ENCODE measurements around the gene LAMA4. TPM values are rescaled to one million over a fixed set of nuclear protein-coding genes. Genes with fewer than 3 reads are reported as not detected.
A peak's percentile ranks its signal among the peaks of the same experiment; 100 is the strongest.

The LAMA4 gene
- total RNA-seq, 1 donor from 2014 or later, result 44.8 TPM

- DNase-seq (ENCODE audit: extremely low spot score, unreplicated experiment), result no peak
- H3K4me3 Mint-ChIP-seq, result no peak overlapping the region
- peaks cover 46% of the 10 kb centered on the region for H3K4me1 Mint-ChIP-seq (ENCODE audit: unreplicated experiment)
- H3K36me3 Mint-ChIP-seq, result peaks cover 13% of the 10 kb centered on the region
- TF ChIP-seq, protein P1, sequence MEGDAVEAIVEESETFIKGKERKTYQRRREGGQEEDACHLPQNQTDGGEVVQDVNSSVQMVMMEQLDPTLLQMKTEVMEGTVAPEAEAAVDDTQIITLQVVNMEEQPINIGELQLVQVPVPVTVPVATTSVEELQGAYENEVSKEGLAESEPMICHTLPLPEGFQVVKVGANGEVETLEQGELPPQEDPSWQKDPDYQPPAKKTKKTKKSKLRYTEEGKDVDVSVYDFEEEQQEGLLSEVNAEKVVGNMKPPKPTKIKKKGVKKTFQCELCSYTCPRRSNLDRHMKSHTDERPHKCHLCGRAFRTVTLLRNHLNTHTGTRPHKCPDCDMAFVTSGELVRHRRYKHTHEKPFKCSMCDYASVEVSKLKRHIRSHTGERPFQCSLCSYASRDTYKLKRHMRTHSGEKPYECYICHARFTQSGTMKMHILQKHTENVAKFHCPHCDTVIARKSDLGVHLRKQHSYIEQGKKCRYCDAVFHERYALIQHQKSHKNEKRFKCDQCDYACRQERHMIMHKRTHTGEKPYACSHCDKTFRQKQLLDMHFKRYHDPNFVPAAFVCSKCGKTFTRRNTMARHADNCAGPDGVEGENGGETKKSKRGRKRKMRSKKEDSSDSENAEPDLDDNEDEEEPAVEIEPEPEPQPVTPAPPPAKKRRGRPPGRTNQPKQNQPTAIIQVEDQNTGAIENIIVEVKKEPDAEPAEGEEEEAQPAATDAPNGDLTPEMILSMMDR (conservative IDR thresholded peaks at IDR 0.05), result no peak
- H3K27me3 Mint-ChIP-seq, result peaks cover 29% of the 10 kb centered on the region
- no peak overlapping the region for H3K27ac Mint-ChIP-seq
- H3K9me3 Mint-ChIP-seq, result no peaks in the 10 kb centered on the region
Measured at GRCh38 chr6:112191509-112192020, 62.8 kb downstream of the LAMA4 start.

DNA sequence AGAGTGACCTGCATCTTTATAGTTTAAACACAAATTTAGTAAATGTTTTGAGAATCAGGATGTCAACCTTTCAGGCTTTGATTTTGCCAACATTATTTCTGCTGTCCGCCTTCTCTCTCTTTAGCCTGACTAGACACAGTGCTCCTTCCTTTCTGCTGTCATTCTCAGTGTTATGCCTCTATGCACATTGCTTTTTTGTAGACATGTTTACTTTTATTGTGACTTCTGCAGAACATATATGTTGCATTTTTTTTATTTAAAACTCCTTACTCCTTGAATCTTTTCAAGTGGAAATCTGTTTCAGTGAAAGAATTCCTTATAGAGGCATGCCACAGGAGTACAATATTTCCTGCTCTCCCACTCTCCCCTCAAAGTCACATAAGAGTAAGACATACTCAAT lies 64.2 kb downstream of the LAMA4 start:
- Mint-ChIP-seq H3K4me3 (no peak overlapping the region), H3K27ac (no peak overlapping the region), H3K9me3 (no peaks in the 10 kb centered on the region)

GRCh38 chr6:112189494-112189893 lies 64.9 kb downstream of the LAMA4 start:
- H3K27me3 Mint-ChIP-seq, result peaks cover 19% of the 10 kb centered on the region
- H3K36me3 Mint-ChIP-seq, result peaks cover 13% of the 10 kb centered on the region
- TF ChIP-seq, protein P1 (conservative IDR thresholded peaks at IDR 0.05), result no peak
- peaks cover 52% of the 10 kb centered on the region for H3K4me1 Mint-ChIP-seq (ENCODE audit: unreplicated experiment)
- H3K4me3 Mint-ChIP-seq, result peak overlapping the region; percentile 59
- no peak overlapping the region for H3K27ac Mint-ChIP-seq
- DNase-seq (ENCODE audit: extremely low spot score, unreplicated experiment), result no peak
- no peaks in the 10 kb centered on the region for H3K9me3 Mint-ChIP-seq

More for the DNA sequence above, 64.2 kb downstream of the LAMA4 start:
- TF ChIP-seq, protein P1 (conservative IDR thresholded peaks at IDR 0.05), result no peak
- H3K36me3 Mint-ChIP-seq, result peaks cover 13% of the 10 kb centered on the region
- H3K27me3 Mint-ChIP-seq, result peaks cover 21% of the 10 kb centered on the region
- peaks cover 52% of the 10 kb centered on the region for H3K4me1 Mint-ChIP-seq (ENCODE audit: unreplicated experiment)
- no peak for DNase-seq (ENCODE audit: extremely low spot score, unreplicated experiment)

- H3K4me1 Mint-ChIP-seq (ENCODE audit: unreplicated experiment), result peaks cover 52% of the 10 kb centered on the region
- TF ChIP-seq, protein P1 (conservative IDR thresholded peaks at IDR 0.05), result no peak
- H3K9me3 Mint-ChIP-seq, result no peaks in the 10 kb centered on the region
- peaks cover 19% of the 10 kb centered on the region for H3K27me3 Mint-ChIP-seq
- no peak overlapping the region for H3K27ac Mint-ChIP-seq
- no peak for DNase-seq (ENCODE audit: extremely low spot score, unreplicated experiment)
- peaks cover 13% of the 10 kb centered on the region for H3K36me3 Mint-ChIP-seq
- peak overlapping the region; percentile 59 for H3K4me3 Mint-ChIP-seq
Measured at GRCh38 chr6:112188906-112189305, 65.5 kb downstream of the LAMA4 start.

DNA sequence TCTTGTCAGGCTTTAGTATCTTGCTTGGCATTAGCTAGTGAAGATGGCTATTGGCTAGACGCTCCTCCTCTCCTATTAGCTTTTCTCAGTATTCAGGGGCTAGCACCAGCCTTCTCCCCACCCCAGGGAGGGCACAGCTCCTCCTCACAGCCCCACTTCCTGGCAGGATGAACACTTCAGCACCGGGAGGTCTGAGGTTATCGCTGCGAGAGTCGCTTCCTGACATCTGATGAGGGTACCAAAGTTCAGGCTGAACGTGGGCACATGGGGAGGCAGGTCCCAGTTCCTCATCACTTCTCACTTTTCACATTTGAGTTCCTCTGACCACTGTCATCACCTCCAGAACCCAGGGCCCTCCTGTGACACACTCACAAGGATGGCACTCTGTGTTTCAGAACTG lies 66.6 kb downstream of the LAMA4 start:
- peaks cover 15% of the 10 kb centered on the region for H3K27me3 Mint-ChIP-seq
- TF ChIP-seq, protein P1 (conservative IDR thresholded peaks at IDR 0.05), result no peak
- H3K27ac Mint-ChIP-seq, result no peak overlapping the region
- H3K9me3 Mint-ChIP-seq, result no peaks in the 10 kb centered on the region
- H3K36me3 Mint-ChIP-seq, result peaks cover 13% of the 10 kb centered on the region
- peaks cover 52% of the 10 kb centered on the region for H3K4me1 Mint-ChIP-seq (ENCODE audit: unreplicated experiment)
- H3K4me3 Mint-ChIP-seq, result no peak overlapping the region
- no peak for DNase-seq (ENCODE audit: extremely low spot score, unreplicated experiment)

DNA sequence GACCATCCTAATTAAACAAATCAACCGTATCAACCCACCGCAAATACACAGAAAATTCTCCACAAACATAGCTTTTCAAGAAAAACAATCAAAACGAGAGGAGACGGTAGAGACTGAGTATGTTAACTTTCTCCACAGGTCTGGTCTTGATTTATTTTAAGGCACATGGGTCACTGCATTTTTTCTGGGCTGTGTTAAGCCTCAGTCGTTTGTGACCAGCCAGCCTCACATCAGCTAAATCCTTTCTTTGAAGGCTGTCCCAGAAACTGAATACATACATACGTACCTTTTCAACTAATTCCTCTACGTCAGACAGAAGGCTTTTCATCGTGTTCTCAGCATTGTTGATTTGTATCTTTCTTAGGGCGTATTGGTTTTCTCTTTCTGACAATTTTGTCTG lies 69.4 kb downstream of the LAMA4 start:
- peaks cover 13% of the 10 kb centered on the region for H3K36me3 Mint-ChIP-seq

More for the DNA sequence above, 69.4 kb downstream of the LAMA4 start:
- Mint-ChIP-seq H3K27me3 (peaks cover 14% of the 10 kb centered on the region), H3K9me3 (no peaks in the 10 kb centered on the region), H3K4me3 (peak overlapping the region; percentile 0), H3K4me1 (ENCODE audit: unreplicated experiment) (peaks cover 45% of the 10 kb centered on the region), H3K27ac (no peak overlapping the region)
- DNase-seq (ENCODE audit: extremely low spot score, unreplicated experiment), result no peak
- TF ChIP-seq, protein P1 (conservative IDR thresholded peaks at IDR 0.05), result no peak
